Kidney (tissue), 14 donors: ENCODE data around the gene CDH13. TPM values are rescaled to one million over a fixed set of nuclear protein-coding genes. Genes with fewer than 3 reads are reported as not detected.

Source experiments
- DNase-seq, 5 donors: peaks; one replicate each; pipeline ENCODE4 v3.0.0-alpha.2; 2013 to 2020
- FAIRE-seq: peaks from 2 replicates; lab custom pipeline; 2012; peaks lifted over from hg19 to GRCh38; lab: Jason Lieb, UNC
- H3K27ac ChIP-seq, 2 donors: one replicate each; pipeline ENCODE4 v1.7.0; 2013; ENCODE audit warnings: low read depth in 2 of 2, low read length in 2 of 2, inconsistent platforms in 1 of 2
- H3K27me3 ChIP-seq: one replicate; pipeline ENCODE4 v1.7.1; 2013; ENCODE audit warnings: low read length, inconsistent platforms; ENCODE audit not compliant: control insufficient read depth, insufficient read depth
- H3K36me3 ChIP-seq, 3 donors: one replicate each; pipeline versions ENCODE4 v1.7.0 to v1.7.1; 2013; ENCODE audit warnings: low read length in 3 of 3, control low read depth in 1 of 3, inconsistent platforms in 1 of 3; ENCODE audit not compliant: insufficient read depth in 3 of 3, control insufficient read depth in 2 of 3
- H3K4me1 ChIP-seq, 3 donors: one replicate each; pipeline versions ENCODE4 v1.7.0 to v1.7.1; 2013; ENCODE audit warnings: low read length in 3 of 3, inconsistent platforms in 1 of 3, low read depth in 1 of 3; ENCODE audit not compliant: control insufficient read depth in 2 of 3, insufficient read depth in 2 of 3
- H3K4me3 ChIP-seq, 3 donors: one replicate each; pipeline versions ENCODE4 v1.7.0 to v1.8.1; 2013; ENCODE audit warnings: low read length in 3 of 3, control low read depth in 1 of 3, inconsistent platforms in 1 of 3
- H3K9ac ChIP-seq, 3 donors: one replicate each; pipeline versions ENCODE4 v1.7.0 to v1.7.1; 2013; ENCODE audit warnings: low read length in 3 of 3, control low read depth in 1 of 3, inconsistent platforms in 1 of 3
- H3K9me3 ChIP-seq, 3 donors: one replicate each; pipeline versions ENCODE4 v1.7.0 to v1.7.1; 2013; ENCODE audit warnings: low read length in 3 of 3, control low read depth in 1 of 3, inconsistent platforms in 1 of 3; ENCODE audit not compliant: control insufficient read depth in 2 of 3, insufficient read depth in 1 of 3
- intact Hi-C: fragments of 100-400 bp; cut with DNase I; formaldehyde crosslinking; loops from one replicate; pipeline ENCODE4 v1.11.1; 2022
- polyA plus RNA-seq: library from polyadenylated mRNA; stranded (reverse); fragments of 350-450 nt; fragmentation: Illumina TruSeq; extraction: RNeasy Lipid Tissue Mini Kit (QIAGEN cat#74804); gene quantifications from one replicate; pipeline ENCODE4 v1.2.3, GENCODE V29; 2014; ENCODE audit warnings: low read depth, low replicate concordance; ENCODE audit not compliant: insufficient read depth
- total RNA-seq: library from RNA; stranded (reverse); fragmentation: NEBNext Ultra II Directional; extraction: Animal tissue kit (Norgen Biotek cat#: 25700); gene quantifications from one replicate; pipeline ENCODE4 v1.2.1, GENCODE V29; 2021
- TF ChIP-seq, protein P1 (sequence below): IDR thresholded peaks from 3 replicates; pipeline ENCODE4 v1.5.1; 2012; ENCODE audit warnings: mild to moderate bottlenecking, moderate library complexity, borderline replicate concordance; ENCODE audit not compliant: insufficient read depth; ENCODE audit errors: extremely low read depth
- donor health status: control.
- donor health status: control.
- donor health status: control.
- donor health status: control.
- donor health status: control.
- donor health status: DM: yes; HTN: yes; CAD: no.
- donor health status: Normal renal cell carcinoma (clear cell type).

CDH13 gene
- total and polyA plus RNA-seq, 2 donors from 2014 or later, result 4.8 to 13.8 TPM

DNA sequence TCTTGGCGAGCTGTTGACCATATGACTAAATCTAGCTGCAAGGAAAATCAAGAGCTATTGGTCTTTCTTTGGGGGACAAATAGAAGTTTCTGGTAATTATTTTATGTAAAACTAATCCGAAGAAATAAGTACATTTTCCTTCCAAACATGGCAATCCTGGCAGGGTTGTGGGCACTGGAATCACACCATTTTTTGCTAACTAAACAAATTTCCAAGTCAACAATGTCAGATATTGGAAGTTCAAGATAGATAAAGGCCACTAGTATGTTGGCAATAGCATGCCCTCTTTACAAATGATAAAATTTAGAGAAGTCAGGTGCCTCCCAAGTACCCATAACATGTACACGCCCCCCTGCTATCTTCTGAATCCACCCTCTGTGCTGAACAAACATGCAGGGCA, 330.4 kb downstream of the CDH13 start:
- FAIRE-seq (no peak), DNase-seq (no peak)
- TF ChIP-seq, protein P1, sequence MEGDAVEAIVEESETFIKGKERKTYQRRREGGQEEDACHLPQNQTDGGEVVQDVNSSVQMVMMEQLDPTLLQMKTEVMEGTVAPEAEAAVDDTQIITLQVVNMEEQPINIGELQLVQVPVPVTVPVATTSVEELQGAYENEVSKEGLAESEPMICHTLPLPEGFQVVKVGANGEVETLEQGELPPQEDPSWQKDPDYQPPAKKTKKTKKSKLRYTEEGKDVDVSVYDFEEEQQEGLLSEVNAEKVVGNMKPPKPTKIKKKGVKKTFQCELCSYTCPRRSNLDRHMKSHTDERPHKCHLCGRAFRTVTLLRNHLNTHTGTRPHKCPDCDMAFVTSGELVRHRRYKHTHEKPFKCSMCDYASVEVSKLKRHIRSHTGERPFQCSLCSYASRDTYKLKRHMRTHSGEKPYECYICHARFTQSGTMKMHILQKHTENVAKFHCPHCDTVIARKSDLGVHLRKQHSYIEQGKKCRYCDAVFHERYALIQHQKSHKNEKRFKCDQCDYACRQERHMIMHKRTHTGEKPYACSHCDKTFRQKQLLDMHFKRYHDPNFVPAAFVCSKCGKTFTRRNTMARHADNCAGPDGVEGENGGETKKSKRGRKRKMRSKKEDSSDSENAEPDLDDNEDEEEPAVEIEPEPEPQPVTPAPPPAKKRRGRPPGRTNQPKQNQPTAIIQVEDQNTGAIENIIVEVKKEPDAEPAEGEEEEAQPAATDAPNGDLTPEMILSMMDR, result no peak

DNA sequence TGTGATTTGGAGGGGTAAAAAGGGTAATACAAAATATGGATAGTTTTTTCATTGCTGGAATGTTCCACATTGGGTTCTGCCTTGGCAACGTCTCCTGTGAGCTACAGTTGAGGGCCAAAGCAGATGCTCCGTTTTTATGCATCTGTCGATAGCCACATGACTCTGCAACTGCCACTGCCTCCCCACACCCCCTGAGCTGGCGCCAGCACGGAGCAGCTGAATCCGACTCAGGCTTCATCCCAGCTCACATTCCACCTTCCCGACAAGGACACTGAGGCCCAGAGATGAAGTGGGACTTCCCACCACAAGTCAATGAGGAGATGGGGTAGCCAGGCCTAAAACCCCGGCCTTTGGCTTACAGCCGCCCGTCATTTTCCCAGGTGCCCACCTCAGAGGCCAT, 334.1 kb downstream of the CDH13 start:
- Histone ChIP-seq H3K27ac (no peak overlapping the region), H3K9me3 (no peaks in the 10 kb centered on the region), H3K36me3 (no peaks in the 10 kb centered on the region), H3K4me1 (no peaks in the 10 kb centered on the region), H3K27me3 (no peaks in the 10 kb centered on the region), H3K4me3 (no peak overlapping the region), H3K9ac (no peak overlapping the region)
- no peak for FAIRE-seq
- TF ChIP-seq, protein P1, result no peak
- no peak for DNase-seq
- intact Hi-C loops, result no loop called here

More for the DNA sequence above, 330.4 kb downstream of the CDH13 start:
- Histone ChIP-seq H3K4me1 (no peaks in the 10 kb centered on the region), H3K36me3 (no peaks in the 10 kb centered on the region), H3K9ac (no peak overlapping the region), H3K9me3 (no peaks in the 10 kb centered on the region), H3K27ac (no peak overlapping the region), H3K4me3 (no peak overlapping the region), H3K27me3 (no peaks in the 10 kb centered on the region)
- intact Hi-C loops, result no loop called here

DNA sequence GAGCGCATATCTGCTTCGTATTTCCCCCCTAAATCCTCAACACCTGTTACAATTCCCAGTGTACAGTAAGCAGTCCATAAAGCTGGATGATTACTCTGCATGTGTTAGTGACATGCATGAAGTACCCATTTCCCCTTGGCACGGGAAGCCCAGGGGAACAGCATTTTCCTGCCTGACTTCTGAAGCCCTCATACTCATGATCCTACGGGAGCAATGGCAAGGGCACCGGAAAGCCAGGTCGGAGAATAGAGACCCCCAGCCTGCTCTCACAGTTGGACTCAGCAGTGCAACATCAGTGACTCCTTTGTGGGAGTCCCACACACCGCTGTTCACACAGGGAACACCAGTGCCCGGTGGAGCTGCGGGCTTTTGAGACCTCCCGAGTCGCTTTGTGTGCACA, 336.9 kb downstream of the CDH13 start:
- FAIRE-seq, result no peak
- H3K4me3 ChIP-seq, result no peak overlapping the region
- H3K27ac ChIP-seq, result no peak overlapping the region
- no peak overlapping the region for H3K9ac ChIP-seq
- no peaks in the 10 kb centered on the region for H3K4me1 ChIP-seq
- H3K9me3 ChIP-seq, result no peaks in the 10 kb centered on the region
- DNase-seq, result no peak
- TF ChIP-seq, protein P1, result no peak
- no peaks in the 10 kb centered on the region for H3K36me3 ChIP-seq
- intact Hi-C loops, result no loop called here
- no peaks in the 10 kb centered on the region for H3K27me3 ChIP-seq

DNA sequence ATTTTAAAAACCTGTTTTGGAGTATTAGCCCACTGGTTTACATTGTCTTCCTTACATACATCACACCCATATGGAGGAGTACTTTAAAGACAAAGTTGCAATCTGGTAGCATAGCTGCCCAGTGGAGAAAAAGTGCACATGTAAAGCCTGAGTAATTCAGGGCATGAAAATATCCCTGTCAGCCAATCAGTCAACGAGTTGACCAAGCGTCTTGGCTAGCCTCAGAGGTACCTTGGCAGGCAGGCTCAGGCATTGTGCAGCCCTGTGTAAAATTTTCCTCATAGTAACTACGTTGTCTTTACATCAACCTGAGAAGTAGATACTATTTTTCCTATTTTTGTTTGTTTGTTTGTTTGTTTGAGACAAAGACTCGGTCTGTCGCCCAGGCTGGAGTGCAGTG, 339.0 kb downstream of the CDH13 start:
- intact Hi-C loops, result no loop called here

More for the DNA sequence above, 339.0 kb downstream of the CDH13 start:
- H3K9ac ChIP-seq, result no peak overlapping the region
- H3K9me3 ChIP-seq, result no peaks in the 10 kb centered on the region
- no peak overlapping the region for H3K4me3 ChIP-seq
- DNase-seq (no peak), FAIRE-seq (no peak)
- no peaks in the 10 kb centered on the region for H3K27me3 ChIP-seq
- TF ChIP-seq, protein P1, result no peak
- no peaks in the 10 kb centered on the region for H3K4me1 ChIP-seq
- H3K27ac ChIP-seq, result no peak overlapping the region
- no peaks in the 10 kb centered on the region for H3K36me3 ChIP-seq
